ENCODE results near the gene AKAP13. TPM values are rescaled to one million over a fixed set of nuclear protein-coding genes. Genes with fewer than 3 reads are reported as not detected.

Gene AKAP13
- total and polyA plus RNA-seq, 2 of the 8 experiments (the other 6 are each of a cell fraction or from before 2014, with no cell fraction given): 14.0 to 46.2 TPM

DNA sequence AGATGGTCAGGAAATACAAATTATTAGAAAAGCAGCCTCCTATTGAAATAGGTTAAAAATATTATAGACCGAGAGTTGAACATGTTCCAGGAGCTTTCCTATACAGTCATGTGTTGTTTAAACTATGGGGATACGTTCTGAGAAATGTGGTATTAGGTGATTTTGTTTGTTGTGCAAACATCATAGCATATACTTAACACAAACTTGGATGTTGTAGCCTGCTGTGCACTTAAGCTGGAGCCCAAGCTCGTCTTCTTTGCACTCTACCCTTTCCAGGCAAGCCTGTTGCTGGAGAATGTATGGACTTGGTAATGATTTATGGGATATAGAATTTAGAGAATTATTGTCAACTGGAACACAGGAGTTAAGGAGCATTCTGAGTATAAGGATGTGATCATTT lies 140.2 kb downstream of the AKAP13 start:
- H3K79me1 ChIP-seq (ENCODE audit: low read depth, low read length): no peaks in the 10 kb centered on the region
- H3K4me3 ChIP-seq (ENCODE audit: extremely low read depth in 1 of 4, insufficient read depth in 2 of 4, low read depth in 3 of 4, low read length in 4 of 4): no peak overlapping the region
- H3K4me1 ChIP-seq (replicated peaks in 1 of 4; ENCODE audit: control insufficient read depth in 3 of 4, insufficient read depth in 4 of 4, low read length in 3 of 4): peaks cover 0 to 5% (median 2%) of the 10 kb centered on the region in 4 experiments; a peak in 2 of 7 replicates
- H3K4me2 ChIP-seq (ENCODE audit: insufficient read depth in 1 of 2, low read depth in 2 of 2, low read length in 2 of 2): no peak overlapping the region
- no peak overlapping the region for H3K27ac ChIP-seq (ENCODE audit: low read depth, low read length)
- H3K14ac ChIP-seq (ENCODE audit: insufficient read length): no peak overlapping the region
- no peak overlapping the region for H4K5ac ChIP-seq (ENCODE audit: insufficient read length, low read depth, low read length)
- POLR2A ChIA-PET (ENCODE audit: partially characterized antibody): no interaction called here
- peaks cover 0 to 30% of the 10 kb centered on the region in 2 experiments; a peak in 3 of 4 replicates for H3K79me2 ChIP-seq (ENCODE audit: control insufficient read depth in 1 of 2, insufficient read depth in 2 of 2, low read length in 2 of 2)
- no peaks in the 10 kb centered on the region for H3K9me3 ChIP-seq (ENCODE audit: insufficient read depth in 2 of 2, low read depth in 1 of 2, low read length in 1 of 2)
- WGBS, 2 experiments (ENCODE audit: extremely low coverage in 1 of 2, insufficient coverage in 1 of 2, insufficient read length in 1 of 2, insufficient replicate concordance in 2 of 2, low coverage in 1 of 2, low lambda C conversion rate in 2 of 2, missing lambda C conversion rate in 1 of 2): 71% methylated on average over 3 of the region's 3 CpGs; no CpG with 5 or more reads in 1 of the 2 experiments
- no peak for FAIRE-seq
- no peak overlapping the region for H2BK120ac ChIP-seq (replicated peaks; ENCODE audit: low read depth, low read length)
- no peaks in the 10 kb centered on the region; the same call in 1 of the 2 replicates for H3K23me2 ChIP-seq (ENCODE audit: low read depth, low read length)
- H2BK20ac ChIP-seq (ENCODE audit: low read length): no peak overlapping the region
- no peak overlapping the region for H2AK5ac ChIP-seq (ENCODE audit: low read depth, low read length)
- H3K18ac ChIP-seq (ENCODE audit: extremely low read depth, low read length): no peak overlapping the region
- H3K23ac ChIP-seq (ENCODE audit: insufficient read length): no peak overlapping the region
- H2BK5ac ChIP-seq (ENCODE audit: low read depth, low read length): no peak overlapping the region
- H3K9ac ChIP-seq (replicated peaks in 1 of 4; ENCODE audit: extremely low read depth in 1 of 4, low read depth in 3 of 4, low read length in 3 of 4): no peak overlapping the region
- no peak overlapping the region for H2BK15ac ChIP-seq (ENCODE audit: low read length)
- no peak overlapping the region for H4K8ac ChIP-seq (ENCODE audit: extremely low read depth, insufficient read depth, low read length)
- CTCF ChIA-PET (ENCODE audit: partially characterized antibody): interaction anchor here (0.8 to 1.3 kb wide), 5 partner anchors 11 to 23 kb away, joined by 3 to 4 read pairs (median 3); no protein-coding TSS in a partner anchor
- no peak overlapping the region for H3K56ac ChIP-seq (replicated peaks; ENCODE audit: insufficient read length, low read depth, low read length)
- H3K4ac ChIP-seq (replicated peaks; ENCODE audit: insufficient read length, low read depth, low read length): no peak overlapping the region
- no peak overlapping the region for H2AFZ ChIP-seq (ENCODE audit: low read length)
- no peak overlapping the region for H2BK12ac ChIP-seq (ENCODE audit: low read depth, low read length)
- H4K91ac ChIP-seq (replicated peaks; ENCODE audit: insufficient read length, low read length): no peak overlapping the region
- DNase-seq (ENCODE audit: low read depth in 1 of 2, low spot score in 2 of 2): no peak
- no peaks in the 10 kb centered on the region for H3K27me3 ChIP-seq (replicated peaks in 1 of 4; ENCODE audit: control insufficient read depth in 3 of 4, extremely low read depth in 1 of 4, insufficient read depth in 3 of 4, low read length in 3 of 4)
- no peaks in the 10 kb centered on the region for H4K20me1 ChIP-seq (replicated peaks in 1 of 2; ENCODE audit: control insufficient read depth in 1 of 2, insufficient read depth in 2 of 2, low read length in 2 of 2)
- H3K36me3 ChIP-seq (ENCODE audit: control insufficient read depth in 2 of 4, insufficient read depth in 4 of 4, low read length in 3 of 4): no peaks in the 10 kb centered on the region; a peak in 1 of 8 replicates
- TF ChIP-seq SP1 (IDR thresholded peaks at IDR 0.05; ENCODE audit: low read depth, low read length) (no peak), TAF7 (optimal IDR thresholded peaks at IDR 0.05; ENCODE audit: borderline replicate concordance, low read depth, low read length) (no peak), CHD2 (IDR thresholded peaks at IDR 0.05; ENCODE audit: low read length) (no peak), SAP30 (IDR thresholded peaks at IDR 0.05; ENCODE audit: insufficient read depth, insufficient replicate concordance, low read length) (no peak), CBX5 (IDR thresholded peaks at IDR 0.05; ENCODE audit: low read depth, low read length) (no peak), POLR2A (IDR thresholded peaks at IDR 0.05; ENCODE audit: control extremely low read depth in 1 of 2, low read depth in 2 of 2, low read length in 2 of 2) (no peak), GABPA (IDR thresholded peaks at IDR 0.05; ENCODE audit: borderline replicate concordance, insufficient read depth, low read length) (no peak), SUZ12 (IDR thresholded peaks at IDR 0.05; ENCODE audit: low read length) (no peak), EP300 (IDR thresholded peaks at IDR 0.05; ENCODE audit: borderline replicate concordance in 1 of 2, low read depth in 2 of 2, low read length in 2 of 2) (no peak), POU5F1 (IDR thresholded peaks at IDR 0.05; ENCODE audit: low read depth, low read length) (no peak), EZH2 (IDR thresholded peaks at IDR 0.05; ENCODE audit: low read depth, low read length, severe bottlenecking) (no peak), SIX5 (IDR thresholded peaks at IDR 0.05; ENCODE audit: low read depth, low read length) (no peak)
- TF ChIP-seq, protein P1, sequence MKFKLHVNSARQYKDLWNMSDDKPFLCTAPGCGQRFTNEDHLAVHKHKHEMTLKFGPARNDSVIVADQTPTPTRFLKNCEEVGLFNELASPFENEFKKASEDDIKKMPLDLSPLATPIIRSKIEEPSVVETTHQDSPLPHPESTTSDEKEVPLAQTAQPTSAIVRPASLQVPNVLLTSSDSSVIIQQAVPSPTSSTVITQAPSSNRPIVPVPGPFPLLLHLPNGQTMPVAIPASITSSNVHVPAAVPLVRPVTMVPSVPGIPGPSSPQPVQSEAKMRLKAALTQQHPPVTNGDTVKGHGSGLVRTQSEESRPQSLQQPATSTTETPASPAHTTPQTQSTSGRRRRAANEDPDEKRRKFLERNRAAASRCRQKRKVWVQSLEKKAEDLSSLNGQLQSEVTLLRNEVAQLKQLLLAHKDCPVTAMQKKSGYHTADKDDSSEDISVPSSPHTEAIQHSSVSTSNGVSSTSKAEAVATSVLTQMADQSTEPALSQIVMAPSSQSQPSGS (IDR thresholded peaks at IDR 0.05; ENCODE audit: low read length): no peak

Data from H1 (cell line).